ENCODE measurements around the gene DNAJB6.

DNAJB6 gene

DNA sequence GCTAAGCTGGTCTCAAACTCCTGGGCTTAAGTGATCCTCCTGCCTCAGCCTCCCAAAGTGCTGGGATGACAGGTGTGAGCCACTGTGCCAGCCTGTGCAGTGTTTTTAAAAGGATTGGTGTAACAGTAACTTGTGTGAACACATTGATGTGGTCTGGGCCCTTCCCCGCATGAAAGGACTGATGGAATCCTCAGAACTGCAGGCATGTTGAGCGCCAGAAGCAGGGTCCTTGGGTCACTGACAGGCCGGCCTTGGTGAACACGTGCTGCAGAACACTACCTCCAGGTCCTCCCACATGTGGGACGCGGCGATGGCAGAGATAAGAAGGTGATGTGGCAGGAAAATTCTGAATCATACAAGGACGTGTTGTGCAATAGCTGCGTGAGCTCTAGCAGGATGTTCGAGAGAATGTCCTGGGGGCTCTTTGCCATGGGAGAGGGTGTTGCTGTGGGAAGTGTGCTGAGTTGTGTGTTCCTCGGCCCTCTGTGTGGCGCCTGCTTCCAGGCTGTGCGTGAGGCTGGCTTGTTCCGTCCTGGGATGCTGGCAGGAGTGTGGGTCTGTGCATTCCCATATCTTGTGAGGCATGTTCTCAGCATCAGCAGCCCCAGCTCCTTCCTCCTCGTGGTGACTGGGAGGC lies 68.2 kb downstream of the DNAJB6 start:
- DNase-seq (ENCODE audit: extremely low read depth, low read depth) = peak; percentile 95
- no peak overlapping the region for H3K4me3 ChIP-seq (replicated peaks; ENCODE audit: low read depth, low read length)

GRCh38 chr7:157405501-157405900 lies 68.7 kb downstream of the DNAJB6 start:
- TF ChIP-seq CTCF (IDR thresholded peaks at IDR 0.05; ENCODE audit: low read depth, low read length, missing control alignments) = no peak
- DNase-seq (ENCODE audit: extremely low read depth, low read depth) = no peak

More for the DNA sequence above, 68.2 kb downstream of the DNAJB6 start:
- no peak for TF ChIP-seq CTCF (IDR thresholded peaks at IDR 0.05; ENCODE audit: low read depth, low read length, missing control alignments)

GRCh38 chr7:157405914-157406810 lies 69.4 kb downstream of the DNAJB6 start:
- H3K4me3 ChIP-seq (replicated peaks; ENCODE audit: low read depth, low read length) = no peak overlapping the region
- TF ChIP-seq CTCF (IDR thresholded peaks at IDR 0.05; ENCODE audit: low read depth, low read length, missing control alignments) = peak; percentile 24
- DNase-seq (ENCODE audit: extremely low read depth, low read depth) = no peak

More at GRCh38 chr7:157405501-157405900, 68.7 kb downstream of the DNAJB6 start:
- no peak overlapping the region for H3K4me3 ChIP-seq (replicated peaks; ENCODE audit: low read depth, low read length)

- no peak for DNase-seq (ENCODE audit: extremely low read depth, low read depth)
- no peak overlapping the region for H3K4me3 ChIP-seq (replicated peaks; ENCODE audit: low read depth, low read length)
- TF ChIP-seq CTCF (IDR thresholded peaks at IDR 0.05; ENCODE audit: low read depth, low read length, missing control alignments) = no peak
Measured at GRCh38 chr7:157406971-157407370, 70.2 kb downstream of the DNAJB6 start.

DNA sequence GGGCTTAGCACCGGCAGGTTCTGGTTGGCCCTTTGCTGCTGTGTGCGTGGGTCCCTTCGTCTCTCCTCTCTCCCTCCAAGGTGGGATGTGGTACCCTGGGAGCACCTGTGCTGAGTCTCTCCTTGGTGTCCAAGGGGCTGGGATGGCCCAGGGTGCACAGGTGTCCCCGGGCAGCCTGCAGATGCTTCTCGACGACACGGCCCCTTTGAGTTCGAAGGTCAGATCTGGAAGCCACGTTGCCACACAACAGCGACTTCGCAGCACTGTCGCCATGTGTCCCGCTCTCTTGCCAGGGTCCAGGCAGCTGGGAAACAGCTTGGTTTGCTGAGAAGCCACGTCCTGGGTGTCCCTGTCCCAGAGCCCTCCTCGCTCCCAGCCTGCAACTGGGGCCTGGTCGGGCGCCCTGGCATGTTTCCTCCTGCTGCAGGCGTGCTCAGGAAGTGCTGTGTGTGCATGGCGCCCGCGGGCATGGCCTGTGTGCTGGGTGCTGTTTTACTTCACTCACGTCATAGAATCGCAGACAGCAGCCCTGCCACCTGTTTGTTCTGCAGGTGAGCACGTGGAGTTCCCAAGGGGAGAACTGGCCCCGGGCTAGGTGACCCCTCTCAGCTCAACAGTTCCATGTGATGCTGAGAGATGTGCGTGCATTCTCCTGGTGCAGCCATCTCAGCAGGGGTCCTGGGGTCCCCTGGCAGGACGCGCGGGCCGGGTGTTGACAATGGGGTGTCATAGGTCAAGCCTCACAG lies 70.9 kb downstream of the DNAJB6 start:
- DNase-seq (ENCODE audit: extremely low read depth, low read depth) = no peak
- TF ChIP-seq CTCF (IDR thresholded peaks at IDR 0.05; ENCODE audit: low read depth, low read length, missing control alignments) = no peak
- no peak overlapping the region for H3K4me3 ChIP-seq (replicated peaks; ENCODE audit: low read depth, low read length)

DNA sequence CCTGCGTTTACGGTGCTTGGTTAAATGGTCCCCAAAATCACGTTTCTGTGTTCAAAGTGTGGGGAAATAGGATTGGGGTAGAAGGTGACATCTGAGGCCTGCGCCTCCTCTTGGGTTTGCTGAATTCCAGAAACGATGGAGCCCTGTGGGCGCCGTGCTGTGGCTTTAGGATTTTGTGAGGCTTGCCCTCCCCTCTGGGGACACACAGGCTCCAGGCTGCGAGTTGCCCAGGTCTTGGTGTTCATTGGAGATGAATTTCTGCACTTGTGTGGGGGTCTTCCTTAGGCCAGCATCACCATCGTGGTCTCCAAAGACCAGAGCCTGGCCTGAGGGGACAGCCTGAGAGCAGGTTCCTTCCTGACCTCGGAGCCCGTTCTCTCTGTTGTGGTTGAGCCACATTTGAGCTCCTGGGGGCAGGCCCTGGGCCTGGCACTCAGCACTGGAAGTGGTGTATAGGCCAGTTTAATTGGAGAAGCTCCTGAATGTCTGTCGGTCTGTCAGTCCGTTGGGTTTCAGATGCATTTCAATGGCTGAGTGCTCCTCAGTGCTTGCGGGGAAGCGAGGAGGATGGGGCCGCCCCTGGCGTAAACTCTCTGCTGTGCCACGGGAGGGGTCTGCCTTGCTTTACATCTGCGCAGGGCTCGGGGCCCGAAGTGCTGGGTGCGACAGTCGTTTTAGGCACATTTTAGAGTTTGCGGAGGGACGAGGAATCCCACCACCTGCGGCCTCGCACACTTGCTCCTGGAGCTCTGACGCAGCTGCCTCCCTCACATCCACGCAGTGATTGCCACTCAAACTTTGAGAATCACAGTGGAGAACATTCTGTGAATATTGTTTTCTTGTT lies 71.7 kb downstream of the DNAJB6 start:
- DNase-seq (ENCODE audit: extremely low read depth, low read depth) = no peak
- TF ChIP-seq CTCF (IDR thresholded peaks at IDR 0.05; ENCODE audit: low read depth, low read length, missing control alignments) = no peak

More for the DNA sequence above, 71.7 kb downstream of the DNAJB6 start:
- H3K4me3 ChIP-seq (replicated peaks; ENCODE audit: low read depth, low read length) = no peak overlapping the region

Data from HFF-Myc (cell line).